Esophagus squamous epithelium (tissue), 5 donors: ENCODE data around the gene TEX48. TPM values are rescaled to one million over a fixed set of nuclear protein-coding genes. Genes with fewer than 3 reads are reported as not detected.
A peak's percentile ranks its signal among the peaks of the same experiment; 100 is the strongest.

Experiments used
- DNase-seq: peaks from one replicate; lab custom pipeline; 2025; lab: John Stamatoyannopoulos, UW
- H3K27ac ChIP-seq, 4 donors: fragments of 200-600 bp; sonication (generic); one replicate each; pipeline ENCODE4 v1.5.1; 2016 to 2019; ENCODE audit warnings: mild to moderate bottlenecking in 1 of 4
- H3K27me3 ChIP-seq, 4 donors: fragments of 200-600 bp; sonication (generic); 1 replicate in 3 of 4; 2 replicates in 1 of 4; pipeline versions ENCODE4 v1.5.1 to v1.6.0; 2017 to 2021; ENCODE audit warnings: antibody characterized with exemption in 1 of 4
- H3K36me3 ChIP-seq, 3 donors: fragments of 200-600 bp; sonication (generic); one replicate each; pipeline ENCODE4 v1.5.1; 2016 to 2019
- H3K4me1 ChIP-seq, 3 donors: fragments of 200-600 bp; sonication (generic); one replicate each; pipeline ENCODE4 v1.5.1; 2017 to 2019
- H3K4me3 ChIP-seq, 4 donors: fragments of 200-600 bp; sonication (generic); 1 replicate in 3 of 4; 2 replicates in 1 of 4; pipeline ENCODE4 v1.5.1; 2016 to 2019; ENCODE audit warnings: mild to moderate bottlenecking in 2 of 4, moderate library complexity in 1 of 4
- H3K9me3 ChIP-seq, 3 donors: fragments of 200-600 bp; sonication (generic); one replicate each; pipeline ENCODE4 v1.5.1; 2016 to 2019
- CTCF ChIP-seq, 6 experiments: fragments of 450-650 bp in 4 of 6; fragments of 200-600 bp in 2 of 6; sonication (generic) in 2 of 6; IDR thresholded peaks; one replicate each; pipeline ENCODE4 v1.5.1; 2016 to 2019; ENCODE audit warnings: antibody characterized with exemption in 6 of 6, mild to moderate bottlenecking in 4 of 6, moderate library complexity in 4 of 6
- POLR2A ChIP-seq, 4 donors: fragments of 450-650 bp; IDR thresholded peaks; one replicate each; pipeline ENCODE4 v1.6.1; 2017; ENCODE audit warnings: antibody characterized with exemption in 4 of 4, mild to moderate bottlenecking in 4 of 4, moderate library complexity in 3 of 4
- WGBS, 2 donors: methylation state at CpG; one replicate each; pipeline ENCODE4 v1.1.5; 2018; 5-methylcytosine and 5-hydroxymethylcytosine counted together
- intact Hi-C: fragments of 100-400 bp; cut with DNase I; formaldehyde crosslinking; loops from one replicate; pipeline ENCODE4 v1.15.0; 2022
- total RNA-seq, 4 donors: library from RNA; depleted of rRNA; stranded (reverse); fragments of >200 nt; gene quantifications; one replicate each; pipeline ENCODE4 v1.1.0, GENCODE V29; 2016
- donor health status: DM: yes; HTN: yes; CAD: no.

Gene TEX48
- total RNA-seq, 4 donors from 2014 or later: not detected

- intact Hi-C loops: no loop called here
- H3K36me3 ChIP-seq: no peaks in the 10 kb centered on the region
- H3K9me3 ChIP-seq: no peaks in the 10 kb centered on the region
- H3K27me3 ChIP-seq: peaks cover 0 to 12% (median 0%) of the 10 kb centered on the region in 4 donors
- no peak for DNase-seq
- no peak overlapping the region for H3K27ac ChIP-seq
- TF ChIP-seq POLR2A (IDR thresholded peaks at IDR 0.05): no peak
- no peak for TF ChIP-seq CTCF (IDR thresholded peaks at IDR 0.05)
- 65 to 85% methylated on average over 3 of the region's 3 CpGs for WGBS, 2 donors
- H3K4me3 ChIP-seq: no peak overlapping the region
- H3K4me1 ChIP-seq: no peaks in the 10 kb centered on the region
Measured at GRCh38 chr9:114664181-114664580, 17.8 kb downstream of the TEX48 start.

GRCh38 chr9:114662081-114662989 is 19.7 kb downstream of the TEX48 start:
- Histone ChIP-seq H3K4me1 (no peaks in the 10 kb centered on the region), H3K27ac (no peak overlapping the region), H3K4me3 (no peak overlapping the region), H3K9me3 (no peaks in the 10 kb centered on the region), H3K27me3 (peaks cover 0 to 12% (median 0%) of the 10 kb centered on the region in 4 donors), H3K36me3 (no peaks in the 10 kb centered on the region)
- no peak for DNase-seq
- WGBS, 2 donors: 31 to 34% methylated on average over 10 of the region's 10 CpGs
- intact Hi-C loops: no loop called here
- no peak for TF ChIP-seq POLR2A (IDR thresholded peaks at IDR 0.05)
- peak; percentile 46 to 84 (median 74) for TF ChIP-seq CTCF (IDR thresholded peaks at IDR 0.05)

GRCh38 chr9:114657705-114658104 is 24.3 kb downstream of the TEX48 start, which contains the start of gene TEX53:
TEX53 (minus strand) TSS chr9:114657805; CDS start chr9:114657774, 31 bp downstream.
- H3K4me1 ChIP-seq: peaks cover 0 to 12% (median 0%) of the 10 kb centered on the region in 3 donors
- no peaks in the 10 kb centered on the region for H3K9me3 ChIP-seq
- H3K27me3 ChIP-seq: peaks cover 0 to 9% (median 0%) of the 10 kb centered on the region in 4 donors
- no peak within 1 kb of the TSS for H3K27ac ChIP-seq
- TF ChIP-seq CTCF (IDR thresholded peaks at IDR 0.05) (no peak), POLR2A (IDR thresholded peaks at IDR 0.05) (no peak)
- H3K36me3 ChIP-seq: no peaks in the 10 kb centered on the region
- DNase-seq: no peak
- 91 to 100% methylated on average over 5 to 6 of the region's 6 CpGs for WGBS, 2 donors
- intact Hi-C loops: no loop called here
- no peak within 1 kb of the TSS for H3K4me3 ChIP-seq

GRCh38 chr9:114656301-114656700 is 25.7 kb downstream of the TEX48 start:
- H3K27me3 ChIP-seq: no peaks in the 10 kb centered on the region
- 79 to 84% methylated on average over 7 to 11 of the region's 12 CpGs for WGBS, 2 donors
- DNase-seq: no peak
- no peak for TF ChIP-seq CTCF (IDR thresholded peaks at IDR 0.05)
- TF ChIP-seq POLR2A (IDR thresholded peaks at IDR 0.05): no peak
- H3K4me1 ChIP-seq: peaks cover 0 to 12% (median 0%) of the 10 kb centered on the region in 3 donors
- no peaks in the 10 kb centered on the region for H3K9me3 ChIP-seq
- intact Hi-C loops: no loop called here
- no peak overlapping the region for H3K27ac ChIP-seq
- no peak overlapping the region for H3K4me3 ChIP-seq
- no peaks in the 10 kb centered on the region for H3K36me3 ChIP-seq

- intact Hi-C loops: no loop called here
- TF ChIP-seq POLR2A (IDR thresholded peaks at IDR 0.05) (no peak), CTCF (IDR thresholded peaks at IDR 0.05) (no peak)
- Histone ChIP-seq H3K9me3 (no peaks in the 10 kb centered on the region), H3K4me1 (peaks cover 0 to 12% (median 0%) of the 10 kb centered on the region in 3 donors), H3K27me3 (no peaks in the 10 kb centered on the region), H3K27ac (no peak overlapping the region), H3K36me3 (no peaks in the 10 kb centered on the region), H3K4me3 (no peak overlapping the region)
- DNase-seq: no peak
- WGBS, 2 donors: 80 to 84% methylated on average over 8 of the region's 8 CpGs
Measured at GRCh38 chr9:114655689-114656088, 26.3 kb downstream of the TEX48 start.
